Left renal pelvis (tissue), 4 donors: ENCODE results near the gene SLC22A14. TPM values are rescaled to one million over a fixed set of nuclear protein-coding genes. Genes with fewer than 3 reads are reported as not detected.
"Not testable (repeated sequence)": the region's sequence is repeated elsewhere in the genome, so short reads cannot be mapped to it uniquely, and the experiment has no call there.

Experiments
- DNase-seq, 4 donors: peaks; one replicate each; pipeline ENCODE4 v3.0.0-alpha.2; 2013; ENCODE audit warnings: low read depth in 4 of 4, low spot score in 3 of 4
- polyA plus RNA-seq, 4 donors: library from polyadenylated mRNA; unstranded; fragments of 120-200 nt; gene quantifications; one replicate each; pipeline ENCODE4 v1.2.1, GENCODE V29; 2013; ENCODE audit not compliant: insufficient read length in 4 of 4

SLC22A14 gene
- polyA plus RNA-seq, 4 donors = 0.10 to 0.78 (median 0.44) TPM

DNA sequence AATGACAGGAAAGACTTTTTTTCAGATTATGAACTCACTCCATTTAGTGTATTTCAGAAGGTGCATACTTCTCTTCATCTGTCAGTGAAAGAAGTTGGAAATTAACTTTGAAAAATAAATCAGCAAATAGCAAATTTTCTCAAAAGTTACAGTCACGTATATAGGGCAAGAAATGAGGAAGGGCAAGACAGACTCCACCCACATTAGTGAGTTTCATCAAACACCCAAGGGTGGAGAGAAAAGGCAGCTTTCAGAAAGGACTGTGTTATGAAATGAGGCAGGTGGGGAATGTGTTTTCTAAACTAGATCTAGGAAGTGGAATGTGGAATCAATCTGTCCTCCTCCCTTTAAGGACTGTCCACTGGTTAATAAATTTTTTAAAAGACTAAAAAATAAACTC is 13.6 kb upstream of the SLC22A14 start:
- DNase-seq = no peak

DNA sequence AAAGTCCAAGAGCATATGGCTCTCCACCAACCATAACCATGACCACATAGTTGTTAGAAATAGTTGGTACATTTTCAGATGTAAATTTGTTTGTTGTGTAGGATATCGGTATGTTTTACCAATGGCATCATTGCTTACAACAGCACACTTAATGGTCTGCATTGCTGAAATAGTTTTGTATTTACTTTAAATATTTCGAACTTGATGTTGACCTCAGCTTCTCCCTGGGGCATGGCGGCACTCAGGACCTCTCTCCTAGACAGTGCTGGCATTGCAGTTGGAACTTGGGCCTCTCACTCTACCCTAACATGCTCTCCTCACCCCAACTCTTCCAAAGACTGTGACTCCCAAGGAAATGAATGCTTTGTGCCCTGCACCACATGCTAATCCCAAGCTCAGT is 11.5 kb upstream of the SLC22A14 start:
- no peak for DNase-seq

DNA sequence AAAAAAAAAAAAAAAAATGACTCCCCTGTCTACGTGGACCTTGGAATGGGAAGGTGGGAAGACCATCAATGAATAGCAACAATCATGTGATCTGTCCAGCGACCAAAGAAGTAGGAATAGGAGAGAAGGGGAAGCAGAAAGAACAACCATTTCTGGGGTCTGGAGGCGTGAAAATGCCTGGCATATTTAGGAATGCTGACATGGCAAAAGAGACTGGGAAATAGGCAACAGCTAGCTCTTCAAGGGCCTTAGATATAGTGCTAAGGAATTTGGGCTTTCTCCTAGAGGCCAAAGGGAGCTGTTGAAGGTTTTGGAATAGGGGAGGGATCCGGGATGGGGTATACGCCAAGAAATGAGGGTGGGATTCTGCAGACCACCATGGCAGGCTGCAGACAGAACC is 10.5 kb upstream of the SLC22A14 start:
- DNase-seq = no peak

DNA sequence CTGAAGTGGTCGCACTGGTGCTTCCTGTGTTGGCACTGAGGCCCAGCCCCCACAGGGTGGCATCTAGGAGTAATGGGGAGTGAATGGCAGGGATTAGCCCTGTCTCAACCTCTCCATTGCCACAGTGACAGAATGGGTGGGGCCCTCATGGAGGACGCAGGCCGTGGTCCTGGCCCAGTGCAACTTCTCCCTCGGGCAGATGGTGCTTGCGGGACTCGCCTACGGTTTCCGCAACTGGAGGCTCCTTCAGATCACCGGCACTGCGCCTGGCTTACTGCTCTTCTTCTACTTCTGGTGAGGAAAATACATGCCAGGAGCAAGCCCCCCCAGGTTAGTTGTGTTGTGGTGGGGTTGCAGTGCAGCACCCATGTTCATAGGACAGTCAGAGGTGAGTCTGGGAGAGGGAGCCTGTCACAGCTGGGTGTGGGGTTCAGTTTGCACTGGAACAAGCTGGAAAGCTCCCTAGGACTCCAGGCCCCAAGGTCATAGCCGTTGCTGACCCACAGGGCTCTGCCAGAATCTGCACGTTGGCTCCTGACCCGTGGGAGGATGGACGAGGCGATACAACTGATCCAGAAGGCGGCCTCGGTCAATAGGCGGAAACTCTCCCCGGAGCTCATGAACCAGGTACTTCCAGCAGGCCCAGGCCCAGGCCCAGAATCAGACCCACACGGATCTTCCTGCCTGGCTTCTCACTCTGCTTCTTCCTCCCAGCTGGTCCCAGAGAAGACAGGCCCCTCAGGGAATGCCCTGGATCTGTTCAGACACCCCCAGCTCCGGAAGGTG is 7.0 kb upstream of the SLC22A14 start:
- no peak for DNase-seq

DNA sequence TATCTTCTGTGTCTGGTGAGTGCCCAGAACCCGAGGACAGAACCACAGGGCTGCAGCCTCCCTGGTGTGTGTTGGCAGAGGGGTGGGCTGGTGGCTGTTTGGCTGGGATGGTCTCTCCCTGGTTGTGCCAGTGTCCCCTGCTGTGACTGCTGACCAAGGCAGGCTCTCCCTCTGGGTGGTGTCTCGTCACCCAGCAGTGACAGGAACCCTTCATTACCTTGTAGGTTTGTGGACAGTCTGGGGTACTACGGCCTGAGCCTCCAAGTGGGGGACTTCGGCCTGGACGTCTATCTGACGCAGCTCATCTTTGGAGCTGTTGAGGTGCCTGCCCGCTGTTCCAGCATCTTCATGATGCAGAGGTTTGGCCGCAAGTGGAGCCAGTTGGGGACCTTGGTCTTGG is 6.4 kb upstream of the SLC22A14 start:
- no peak for DNase-seq

DNA sequence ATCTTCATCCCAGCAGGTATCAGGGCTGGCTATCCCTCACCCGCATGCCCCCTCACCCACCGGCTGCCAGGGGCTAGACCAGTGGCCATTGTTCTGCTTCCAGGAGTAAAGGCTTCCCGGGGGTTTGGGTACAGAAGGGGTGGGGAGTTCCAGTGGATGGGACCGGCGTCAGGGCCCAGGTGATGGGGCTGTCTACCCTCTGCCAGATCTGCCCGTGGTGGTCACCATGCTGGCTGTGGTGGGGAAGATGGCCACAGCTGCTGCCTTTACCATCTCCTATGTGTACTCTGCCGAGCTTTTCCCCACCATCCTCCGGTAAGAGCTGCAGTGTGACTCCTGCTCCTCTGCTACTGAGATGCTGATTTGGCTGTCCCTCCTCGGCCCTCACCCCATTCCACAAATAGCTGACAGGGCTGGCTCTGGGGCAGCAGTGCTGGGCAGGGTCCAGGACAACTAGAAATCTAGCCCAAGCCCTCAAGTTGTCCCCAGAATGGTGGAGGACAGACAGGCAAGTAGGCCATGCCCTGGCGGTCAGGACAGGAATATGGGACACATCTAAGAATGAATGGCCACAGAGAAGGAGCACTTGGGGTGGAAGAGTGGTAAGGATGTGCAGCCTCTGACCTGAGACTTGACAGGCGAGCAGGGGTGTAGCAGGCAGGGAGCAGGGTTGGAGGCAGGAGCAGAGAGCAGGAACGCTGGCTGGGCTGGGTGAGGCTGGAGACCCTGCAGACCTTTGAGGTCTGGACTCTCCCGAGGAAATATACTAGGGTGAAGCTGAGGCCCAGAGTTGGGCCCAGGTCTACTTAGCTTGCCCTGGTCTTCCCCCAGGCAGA is 5.8 kb upstream of the SLC22A14 start:
- DNase-seq = no peak

DNA sequence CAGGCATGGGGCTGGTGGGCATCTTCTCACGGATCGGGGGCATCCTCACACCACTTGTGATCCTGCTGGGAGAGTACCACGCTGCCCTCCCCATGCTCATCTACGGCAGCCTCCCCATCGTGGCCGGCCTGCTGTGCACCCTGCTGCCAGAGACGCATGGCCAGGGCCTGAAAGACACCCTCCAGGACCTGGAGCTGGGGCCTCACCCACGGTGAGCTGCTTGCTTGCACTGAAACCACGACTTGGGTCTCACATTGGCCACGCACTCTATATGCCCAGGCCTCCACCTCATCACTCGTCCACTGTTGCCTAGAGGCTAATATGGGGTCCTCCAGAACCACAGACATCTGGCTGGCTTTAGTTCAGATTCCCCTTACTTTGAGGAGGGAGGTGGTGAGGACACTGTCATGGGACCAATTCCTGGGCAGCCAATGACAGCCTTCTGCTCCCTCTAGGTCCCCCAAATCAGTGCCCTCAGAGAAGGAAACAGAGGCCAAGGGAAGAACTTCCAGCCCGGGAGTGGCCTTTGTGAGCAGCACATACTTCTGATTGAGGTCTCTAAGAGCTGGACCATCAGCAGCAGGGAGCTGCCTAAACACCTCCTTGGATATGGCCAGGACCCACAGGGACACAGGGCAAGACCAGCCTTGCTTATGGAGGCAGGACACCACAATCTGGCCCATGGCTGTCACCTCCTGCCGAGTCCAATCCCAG is 5.0 kb upstream of the SLC22A14 start:
- DNase-seq = no peak

DNA sequence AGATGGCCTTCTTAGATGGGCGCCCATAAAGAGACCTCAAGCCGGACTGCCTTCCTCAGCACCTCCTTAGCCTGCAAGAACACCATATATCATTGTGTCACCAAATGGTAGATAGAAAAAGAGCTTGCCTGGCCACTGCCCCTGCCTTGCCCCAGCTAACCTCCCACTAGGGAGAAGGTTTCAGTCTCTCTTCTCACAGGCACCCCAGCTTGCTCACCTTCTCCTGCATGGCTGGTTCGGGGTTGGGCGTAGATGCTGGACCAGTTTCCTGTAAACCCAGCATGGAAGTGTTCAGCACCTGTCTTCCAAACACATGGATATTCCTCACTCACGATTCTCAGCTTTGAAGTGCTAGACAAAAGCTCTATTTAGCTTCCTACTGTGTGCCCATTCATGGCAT is 3.3 kb upstream of the SLC22A14 start:
- no peak for DNase-seq

DNA sequence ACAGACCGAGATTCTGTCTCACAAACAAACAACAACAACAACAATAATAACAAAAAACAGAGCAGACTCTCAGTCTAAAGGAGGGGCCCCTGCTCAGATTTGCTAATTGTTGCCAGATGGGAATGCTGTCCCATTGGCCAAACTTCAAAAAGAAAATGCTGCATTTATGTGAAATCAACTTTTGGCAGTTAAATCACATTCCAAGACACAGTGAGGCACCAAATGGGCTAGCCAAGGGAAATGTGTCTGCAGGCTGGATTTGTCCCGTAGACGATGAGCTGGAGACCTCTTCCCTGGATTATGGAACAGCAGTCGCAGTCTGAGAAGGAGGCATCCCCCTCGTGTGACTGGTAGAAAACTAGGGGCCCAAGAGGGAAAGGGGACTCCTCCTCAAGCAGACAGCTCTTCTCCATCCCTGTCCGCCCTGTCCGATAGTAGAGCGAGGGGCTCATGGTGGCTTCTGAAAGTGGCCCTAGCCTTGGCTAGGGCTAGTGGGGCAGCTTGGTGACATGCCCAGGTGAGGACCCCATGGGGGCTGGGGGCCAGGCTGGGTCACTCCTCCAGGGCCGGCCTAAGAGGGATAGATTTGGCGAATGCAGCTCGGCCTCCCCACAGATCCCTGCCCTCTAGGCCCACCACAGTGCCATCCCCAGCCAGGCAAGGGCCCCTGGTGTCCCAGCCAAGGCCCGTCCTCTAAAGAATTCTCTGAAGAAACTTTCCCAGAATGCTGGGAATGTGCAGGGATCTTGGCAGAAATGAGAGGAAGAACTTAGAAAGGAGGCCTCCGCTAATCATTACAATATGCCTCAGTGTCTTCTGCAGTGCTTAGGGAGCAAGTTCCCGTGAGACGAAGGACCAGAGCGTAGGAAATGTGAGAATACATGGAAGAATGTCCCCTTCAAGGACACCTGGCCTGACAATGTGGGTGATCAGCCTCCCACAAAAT is 2.0 kb downstream of the SLC22A14 start:
- no peak for DNase-seq

DNA sequence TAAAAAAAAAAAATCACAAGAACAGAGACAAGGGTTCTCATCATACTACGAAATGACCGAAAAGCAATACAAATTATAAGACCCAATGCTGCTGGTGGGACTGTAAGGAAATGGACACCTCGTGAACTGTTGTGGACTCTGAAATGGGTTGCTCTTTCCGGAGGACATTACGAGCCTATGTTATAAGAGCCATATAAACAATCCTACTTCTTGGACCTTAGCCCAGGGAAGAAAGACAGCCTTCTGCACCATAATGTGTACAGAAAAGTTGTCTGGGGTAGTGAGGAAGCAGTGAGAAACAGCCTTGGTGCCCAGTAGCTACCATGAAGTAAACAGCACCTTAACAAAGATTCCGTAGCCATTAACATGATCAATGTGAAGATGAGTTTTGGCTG is 2.7 kb downstream of the SLC22A14 start:
- no peak for DNase-seq

DNA sequence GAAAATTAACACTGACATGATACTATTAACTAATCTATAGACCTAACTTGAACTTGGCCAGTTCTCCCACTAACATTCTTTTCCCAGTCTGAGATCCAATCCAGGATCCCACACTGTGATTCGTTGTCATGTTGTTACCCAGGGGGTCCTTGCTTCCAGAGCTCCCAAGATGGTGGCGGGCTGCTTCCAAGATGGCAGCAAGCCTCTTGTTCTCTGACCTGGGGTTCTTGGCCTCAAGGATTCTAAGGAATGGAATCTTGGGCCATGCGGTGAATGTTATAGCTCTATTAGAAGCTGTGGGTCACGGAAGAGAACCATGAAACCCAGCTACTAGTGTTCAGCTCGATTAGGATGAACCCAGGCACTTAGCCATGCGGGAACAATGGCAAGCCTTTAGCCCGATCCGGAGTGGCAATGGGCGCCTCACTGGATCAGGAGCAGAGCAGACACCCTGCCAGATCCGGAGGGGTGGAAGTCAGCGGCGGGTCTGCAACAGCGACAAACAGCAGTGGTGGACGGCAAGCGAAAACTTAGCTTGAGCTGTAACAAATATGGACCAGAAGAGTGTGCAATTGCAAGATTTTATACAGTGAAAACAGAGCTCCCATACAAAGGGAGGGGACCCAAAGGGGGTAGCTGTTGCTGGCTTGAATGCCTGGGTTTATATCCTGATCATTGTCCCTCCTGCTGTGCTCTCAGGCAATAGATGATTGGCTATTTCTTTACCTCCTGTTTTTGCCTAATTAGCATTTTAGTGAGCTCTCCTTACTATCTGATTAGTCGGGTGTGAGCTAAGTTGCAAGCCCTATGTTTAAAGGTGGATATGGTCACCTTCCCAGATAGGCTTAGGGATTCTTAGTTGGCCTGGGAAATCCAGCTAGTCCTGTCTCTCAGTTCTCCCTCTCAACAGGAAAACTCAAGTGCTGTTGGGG is 7.5 kb downstream of the SLC22A14 start:
- DNase-seq = not testable (repeated sequence)

DNA sequence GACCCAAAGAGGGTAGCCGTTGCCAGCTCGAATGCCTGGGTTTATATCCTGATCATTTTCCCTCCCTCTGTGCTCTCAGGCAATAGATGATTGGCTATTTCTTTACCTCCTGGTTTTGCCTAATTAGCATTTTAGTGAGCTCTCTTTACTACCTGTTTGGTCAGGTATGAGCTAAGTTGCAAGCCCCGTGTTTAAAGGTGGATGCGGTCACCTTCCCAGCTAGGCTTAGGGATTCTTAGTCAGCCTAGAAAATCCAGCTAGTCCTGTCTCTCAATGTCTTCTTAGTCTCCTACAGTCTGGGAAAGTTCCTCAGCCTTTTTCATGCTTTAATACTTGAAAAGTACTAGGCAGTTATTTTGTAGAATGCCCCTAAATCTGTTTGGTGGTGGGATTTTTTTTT is 15.0 kb downstream of the SLC22A14 start:
- not testable (repeated sequence) for DNase-seq

DNA sequence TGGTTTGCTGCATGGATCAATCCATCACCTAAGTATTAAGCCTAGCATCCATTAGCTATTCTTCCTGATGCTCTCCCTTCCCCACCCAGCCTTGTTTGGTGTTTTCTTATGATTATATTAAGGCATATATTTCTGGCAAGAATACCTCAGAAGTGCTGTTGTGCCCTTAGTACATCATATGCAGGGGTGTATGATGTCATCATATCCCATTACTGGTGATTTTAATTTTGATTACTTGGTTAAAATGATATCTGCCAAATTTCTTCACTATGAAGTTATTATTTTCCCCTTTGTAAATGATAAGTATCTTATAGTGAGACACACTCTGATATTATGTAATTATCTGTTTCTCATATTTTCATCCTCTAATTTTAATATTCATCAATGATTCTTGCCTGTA is 15.4 kb downstream of the SLC22A14 start:
- no peak for DNase-seq

DNA sequence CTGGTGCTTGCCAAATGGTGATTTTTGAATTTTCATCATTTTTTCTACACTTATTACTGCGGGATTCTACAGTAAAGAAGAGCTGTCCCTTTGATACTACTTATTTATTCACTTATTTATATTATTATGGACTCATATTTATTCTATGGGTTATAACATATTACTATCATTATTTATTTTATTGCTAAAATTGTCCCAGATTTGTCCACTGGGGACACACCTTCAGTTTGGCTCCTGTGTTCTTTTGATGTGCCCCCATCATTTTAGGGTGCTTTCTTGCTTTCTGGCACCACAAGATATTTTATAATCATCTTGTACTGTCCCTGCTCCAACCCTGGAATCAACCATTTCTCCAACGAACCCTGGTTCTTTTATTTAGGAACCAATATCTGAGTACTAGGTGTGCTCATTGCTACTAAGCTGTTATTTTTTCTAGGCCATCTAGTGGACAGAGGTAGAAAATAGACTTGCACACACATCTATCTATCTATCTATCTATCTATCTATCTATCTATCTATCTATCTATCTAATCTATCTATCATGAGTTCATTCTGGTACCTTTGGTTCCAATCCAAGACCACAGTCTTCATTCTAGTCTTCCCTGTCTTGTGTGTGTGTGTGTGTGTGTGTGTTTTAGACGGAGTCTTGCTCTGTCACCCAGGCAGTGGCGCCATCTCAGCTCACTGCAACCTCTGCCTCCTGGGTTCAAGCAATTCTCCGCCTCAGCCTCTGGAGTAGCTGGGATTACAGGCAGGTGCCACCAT is 16.0 kb downstream of the SLC22A14 start:
- DNase-seq = no peak

DNA sequence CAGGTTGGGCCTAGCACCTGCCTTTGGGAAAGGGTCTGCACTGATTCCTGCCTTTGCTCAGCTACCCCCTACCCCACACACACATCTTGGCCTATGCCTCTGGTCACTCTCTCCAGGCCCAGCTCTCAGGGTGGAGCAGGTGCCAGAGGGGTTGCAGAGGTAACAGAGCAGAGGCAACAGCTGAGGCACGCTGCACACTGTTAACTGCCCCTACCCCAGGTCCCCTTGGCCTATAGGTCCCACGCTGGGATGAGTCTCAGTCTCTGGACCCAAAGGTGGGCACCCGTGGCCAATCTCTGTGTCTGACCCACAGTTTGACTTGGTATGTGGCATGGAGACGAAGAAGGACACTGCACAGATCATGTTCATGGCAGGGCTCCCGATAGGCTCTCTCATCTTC is 24.8 kb downstream of the SLC22A14 start:
- DNase-seq = no peak

DNA sequence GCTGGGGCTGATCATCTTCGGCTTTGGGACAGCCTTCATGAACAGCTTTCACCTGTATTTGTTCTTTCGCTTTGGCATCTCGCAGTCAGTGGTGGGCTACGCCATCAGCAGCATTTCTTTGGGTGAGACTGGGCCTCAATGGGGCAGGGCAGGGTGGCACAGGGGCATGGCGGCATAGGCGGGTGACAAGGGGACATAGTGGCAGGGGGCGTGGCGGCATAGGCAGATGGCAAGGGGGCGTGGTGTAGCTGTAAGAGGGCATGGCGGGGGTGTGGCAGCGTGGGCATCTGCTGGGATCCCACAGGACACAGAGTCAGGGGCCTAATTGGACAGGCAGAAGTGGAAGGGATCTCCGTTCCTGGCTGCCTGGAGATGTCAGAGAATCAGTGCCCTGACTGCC is 25.5 kb downstream of the SLC22A14 start:
- no peak for DNase-seq

DNA sequence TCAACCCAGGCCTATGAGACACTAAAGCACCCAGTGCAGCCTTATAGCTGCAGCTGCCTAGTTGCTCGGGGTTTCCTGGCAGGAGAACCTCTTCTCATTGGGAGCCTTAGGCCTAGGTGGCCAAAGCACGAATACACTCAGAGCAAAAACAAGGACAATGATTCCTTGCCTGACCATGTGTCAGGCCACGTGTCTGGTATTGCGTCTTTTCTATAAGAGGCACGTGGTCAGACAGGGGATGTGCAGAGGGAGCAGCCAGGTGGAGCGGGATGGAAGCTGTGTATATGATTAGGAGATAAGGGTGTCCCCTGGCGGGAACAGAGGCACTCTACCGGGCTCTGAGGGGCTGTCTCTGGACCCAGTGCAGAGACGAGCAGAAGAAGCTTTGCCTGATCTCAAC is 26.4 kb downstream of the SLC22A14 start:
- no peak for DNase-seq

DNA sequence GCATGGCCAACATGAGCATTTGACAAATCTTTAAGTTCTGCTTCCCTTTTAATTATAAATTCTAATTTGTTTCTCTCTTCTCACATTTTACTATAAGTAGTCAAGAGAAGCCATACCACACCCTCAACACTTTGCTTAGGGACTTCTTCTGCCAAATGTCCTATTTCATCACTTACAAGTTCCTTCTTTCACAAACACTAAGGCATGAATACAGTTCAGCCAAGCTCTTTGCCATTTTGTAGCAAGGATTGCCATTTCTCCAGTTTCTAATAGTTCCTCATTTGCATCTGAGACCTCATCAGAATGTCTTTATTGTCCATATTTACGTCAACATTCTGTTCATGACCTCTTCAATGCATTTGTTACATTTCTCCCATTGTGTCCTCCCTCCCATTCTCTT is 29.4 kb downstream of the SLC22A14 start:
- no peak for DNase-seq

DNA sequence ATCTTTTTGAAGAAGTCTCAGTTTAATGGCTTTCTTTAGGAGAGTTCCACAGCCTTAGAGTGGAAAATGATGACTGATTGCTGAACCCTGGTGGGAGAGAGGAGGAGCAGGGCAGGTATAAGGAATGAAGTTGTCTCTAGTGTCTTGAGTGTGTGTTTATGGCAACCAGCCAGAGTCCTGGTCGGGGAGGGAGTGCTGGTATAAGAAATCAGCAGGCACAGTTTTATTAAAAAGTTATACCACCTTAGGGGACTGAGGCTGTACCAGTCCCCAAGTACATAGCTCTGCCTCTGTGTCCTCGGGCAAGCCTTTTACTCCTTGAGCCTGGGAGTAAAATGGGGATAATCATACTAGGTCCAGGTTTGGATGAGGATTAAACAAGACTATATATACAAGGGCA is 29.8 kb downstream of the SLC22A14 start:
- no peak for DNase-seq
